ENCODE results near the gene CENPO.

The CENPO gene

DNA sequence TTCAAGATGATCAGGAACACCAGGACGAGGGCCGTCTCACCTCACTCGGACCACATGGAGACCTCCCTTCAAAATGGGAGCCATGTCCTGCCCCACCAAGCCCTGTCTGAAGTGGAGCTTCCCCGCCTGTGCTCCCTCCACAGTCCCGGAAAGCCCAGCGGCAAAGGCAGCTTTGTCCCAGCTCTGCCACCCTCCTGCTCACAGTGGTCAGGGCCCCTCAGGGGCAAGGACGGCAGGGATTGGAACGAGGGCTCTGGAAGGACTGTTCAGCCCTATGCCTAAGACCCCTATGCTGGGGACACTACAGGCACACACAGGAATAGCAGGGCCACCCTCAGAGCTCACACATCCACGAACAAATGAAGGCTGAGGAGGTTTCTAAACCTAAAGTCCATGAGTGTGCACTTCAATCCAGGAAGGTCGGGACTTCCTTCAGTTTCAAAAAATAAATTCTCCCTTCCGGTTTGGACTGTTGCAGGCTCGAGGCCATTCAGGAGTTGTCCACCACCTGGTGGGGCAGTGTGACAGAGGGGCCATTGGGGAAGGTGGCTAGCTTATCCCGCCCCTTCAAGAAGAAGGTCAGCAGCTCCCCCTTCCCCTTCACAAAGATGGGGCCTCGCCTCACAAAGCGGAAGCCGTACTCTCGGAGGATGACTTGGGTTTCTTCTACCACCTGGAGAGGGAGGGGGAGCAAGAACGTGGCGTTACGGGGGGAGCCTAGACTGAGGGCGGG, 26.4 kb downstream of the CENPO start:
- peaks cover 77% of the 10 kb centered on the region for H3K36me3 ChIP-seq

DNA sequence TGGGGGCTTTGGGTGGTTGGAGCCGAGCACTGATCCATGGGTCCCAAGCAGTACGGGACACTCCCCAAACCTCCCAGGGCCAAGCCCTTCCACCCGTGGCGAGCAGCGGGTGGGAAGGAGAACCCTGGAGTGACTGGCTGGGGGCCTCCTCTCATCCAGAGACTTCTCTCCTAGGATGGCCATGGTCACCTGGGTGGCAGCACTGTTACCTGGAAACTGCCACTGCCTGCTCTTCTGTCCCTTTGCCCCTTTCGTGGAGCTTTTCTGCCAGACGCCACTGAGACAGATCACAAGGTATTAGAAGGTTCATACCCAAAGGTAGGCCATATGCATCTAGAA, 26.9 kb downstream of the CENPO start:
- H3K9me3 ChIP-seq, result no peaks in the 10 kb centered on the region
- H3K4me3 ChIP-seq (ENCODE audit: low read depth in 1 of 2, low read length in 1 of 2), result no peak overlapping the region
- H3K27me3 ChIP-seq, result no peaks in the 10 kb centered on the region
- no peak overlapping the region for H3K27ac ChIP-seq
- TF ChIP-seq, protein P1, sequence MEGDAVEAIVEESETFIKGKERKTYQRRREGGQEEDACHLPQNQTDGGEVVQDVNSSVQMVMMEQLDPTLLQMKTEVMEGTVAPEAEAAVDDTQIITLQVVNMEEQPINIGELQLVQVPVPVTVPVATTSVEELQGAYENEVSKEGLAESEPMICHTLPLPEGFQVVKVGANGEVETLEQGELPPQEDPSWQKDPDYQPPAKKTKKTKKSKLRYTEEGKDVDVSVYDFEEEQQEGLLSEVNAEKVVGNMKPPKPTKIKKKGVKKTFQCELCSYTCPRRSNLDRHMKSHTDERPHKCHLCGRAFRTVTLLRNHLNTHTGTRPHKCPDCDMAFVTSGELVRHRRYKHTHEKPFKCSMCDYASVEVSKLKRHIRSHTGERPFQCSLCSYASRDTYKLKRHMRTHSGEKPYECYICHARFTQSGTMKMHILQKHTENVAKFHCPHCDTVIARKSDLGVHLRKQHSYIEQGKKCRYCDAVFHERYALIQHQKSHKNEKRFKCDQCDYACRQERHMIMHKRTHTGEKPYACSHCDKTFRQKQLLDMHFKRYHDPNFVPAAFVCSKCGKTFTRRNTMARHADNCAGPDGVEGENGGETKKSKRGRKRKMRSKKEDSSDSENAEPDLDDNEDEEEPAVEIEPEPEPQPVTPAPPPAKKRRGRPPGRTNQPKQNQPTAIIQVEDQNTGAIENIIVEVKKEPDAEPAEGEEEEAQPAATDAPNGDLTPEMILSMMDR (IDR thresholded peaks at IDR 0.05), result no peak
- peaks cover 74% of the 10 kb centered on the region for H3K36me3 ChIP-seq
- H3K4me1 ChIP-seq (ENCODE audit: control insufficient read depth in 1 of 2, insufficient read depth in 1 of 2, low read depth in 1 of 2, low read length in 1 of 2), result no peaks in the 10 kb centered on the region

More for the DNA sequence above, 26.4 kb downstream of the CENPO start:
- Histone ChIP-seq H3K4me3 (ENCODE audit: low read depth in 1 of 2, low read length in 1 of 2) (no peak overlapping the region), H3K27ac (no peak overlapping the region), H3K9me3 (no peaks in the 10 kb centered on the region), H3K4me1 (ENCODE audit: control insufficient read depth in 1 of 2, insufficient read depth in 1 of 2, low read depth in 1 of 2, low read length in 1 of 2) (no peaks in the 10 kb centered on the region), H3K27me3 (no peaks in the 10 kb centered on the region)
- TF ChIP-seq, protein P1 (IDR thresholded peaks at IDR 0.05), result no peak

DNA sequence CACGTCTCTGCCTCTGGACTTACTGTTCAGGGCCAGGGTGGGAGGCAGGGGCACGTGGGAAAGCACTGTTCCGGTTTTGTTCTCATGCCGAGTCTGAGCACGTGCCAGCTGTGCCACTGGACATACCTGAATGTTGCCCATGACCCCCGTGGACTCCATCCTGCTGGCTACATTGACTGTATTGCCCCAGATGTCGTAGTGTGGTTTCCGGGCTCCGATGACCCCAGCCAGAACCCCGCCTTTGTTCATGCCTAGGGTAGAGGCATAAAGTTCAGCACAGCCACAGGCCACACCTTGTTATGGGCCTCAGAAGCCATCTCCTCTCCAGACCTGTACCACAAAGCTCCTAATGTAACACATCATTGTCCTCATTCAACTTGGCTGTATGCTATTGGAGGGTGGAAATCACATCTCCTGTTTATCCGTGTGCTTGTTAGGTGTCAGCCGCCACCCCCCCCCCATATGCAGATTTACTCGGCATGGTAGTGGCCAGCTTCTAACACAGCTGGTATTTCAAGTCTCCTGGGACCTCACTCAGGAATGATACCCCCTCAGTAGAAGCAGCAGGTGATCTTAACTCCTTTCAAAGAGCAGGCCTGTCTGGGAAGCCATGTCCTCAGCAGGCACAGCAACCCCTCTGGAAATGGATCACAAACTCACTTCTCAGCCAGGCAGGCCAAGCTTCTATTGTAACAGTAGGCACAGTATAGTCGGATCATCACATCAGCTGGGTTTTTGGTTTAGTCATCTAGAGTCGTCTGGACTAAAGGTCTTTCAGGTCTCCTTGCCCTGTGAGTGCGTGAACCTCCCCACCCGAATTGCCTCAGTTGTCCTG, 27.6 kb downstream of the CENPO start:
- no peaks in the 10 kb centered on the region for H3K9me3 ChIP-seq
- no peaks in the 10 kb centered on the region for H3K4me1 ChIP-seq (ENCODE audit: control insufficient read depth in 1 of 2, insufficient read depth in 1 of 2, low read depth in 1 of 2, low read length in 1 of 2)
- no peaks in the 10 kb centered on the region for H3K27me3 ChIP-seq
- peaks cover 69% of the 10 kb centered on the region for H3K36me3 ChIP-seq
- TF ChIP-seq, protein P1 (IDR thresholded peaks at IDR 0.05), result no peak
- H3K27ac ChIP-seq, result no peak overlapping the region
- H3K4me3 ChIP-seq (ENCODE audit: low read depth in 1 of 2, low read length in 1 of 2), result no peak overlapping the region

- no peaks in the 10 kb centered on the region for H3K27me3 ChIP-seq
- no peaks in the 10 kb centered on the region for H3K4me1 ChIP-seq (ENCODE audit: control insufficient read depth in 1 of 2, insufficient read depth in 1 of 2, low read depth in 1 of 2, low read length in 1 of 2)
- TF ChIP-seq, protein P1 (IDR thresholded peaks at IDR 0.05), result no peak
- peaks cover 64% of the 10 kb centered on the region for H3K36me3 ChIP-seq
- H3K9me3 ChIP-seq, result no peaks in the 10 kb centered on the region
- no peak overlapping the region for H3K4me3 ChIP-seq (ENCODE audit: low read depth in 1 of 2, low read length in 1 of 2)
- H3K27ac ChIP-seq, result no peak overlapping the region
These were observed 28.2 kb downstream of the CENPO start for GRCh38 chr2:24821433-24821891.

DNA sequence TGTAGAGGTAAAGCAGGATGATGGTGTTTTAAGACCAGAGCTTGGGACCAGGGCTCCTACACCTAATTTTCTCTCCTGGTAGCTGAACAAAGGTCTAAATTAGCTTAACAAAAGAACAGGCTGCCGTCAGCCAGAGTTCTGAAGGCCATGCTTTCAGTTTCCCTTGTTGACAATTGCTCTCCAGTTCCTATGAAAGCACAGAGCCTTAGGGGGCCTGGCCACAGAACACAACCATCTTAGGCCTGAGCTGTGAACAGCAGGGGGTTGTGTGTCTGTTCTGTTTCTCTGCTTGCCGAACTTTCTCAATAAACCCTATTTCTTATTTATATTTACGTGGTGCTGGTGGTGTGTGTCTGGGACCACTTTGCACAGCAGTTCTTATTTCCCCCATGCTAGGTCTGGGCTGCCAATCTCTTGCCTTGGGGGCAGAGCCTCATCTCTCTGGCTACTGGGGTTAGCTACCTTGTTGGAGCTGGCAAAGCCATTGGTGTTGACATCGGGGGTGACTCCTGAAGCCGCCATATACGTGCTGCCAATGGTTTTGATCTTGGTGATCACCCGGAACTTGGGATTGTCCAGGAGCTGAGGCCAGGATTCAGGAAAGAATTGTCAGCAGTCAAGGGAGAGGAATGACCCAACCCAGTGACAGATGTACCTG, 29.0 kb downstream of the CENPO start:
- H3K27ac ChIP-seq, result no peak overlapping the region
- no peaks in the 10 kb centered on the region for H3K9me3 ChIP-seq
- H3K27me3 ChIP-seq, result no peaks in the 10 kb centered on the region
- TF ChIP-seq, protein P1 (IDR thresholded peaks at IDR 0.05), result no peak
- H3K36me3 ChIP-seq, result peaks cover 57% of the 10 kb centered on the region
- H3K4me3 ChIP-seq (ENCODE audit: low read depth in 1 of 2, low read length in 1 of 2), result no peak overlapping the region
- H3K4me1 ChIP-seq (ENCODE audit: control insufficient read depth in 1 of 2, insufficient read depth in 1 of 2, low read depth in 1 of 2, low read length in 1 of 2), result no peaks in the 10 kb centered on the region
